Glomerular endothelial cell (primary cell): ENCODE data around the gene EIPR1. TPM values are rescaled to one million over a fixed set of nuclear protein-coding genes. Genes with fewer than 3 reads are reported as not detected.

ENCODE experiments used
- DNase-seq: peaks from one replicate; pipeline ENCODE4 v3.0.0-alpha.2; 2011; ENCODE audit warnings: low read depth, low spot score; ENCODE audit errors: extremely low read depth
- total RNA-seq: library from RNA; depleted of rRNA; stranded (reverse); fragments of >200 nt; gene quantifications from 2 replicates; pipeline ENCODE4 v1.2.3, GENCODE V29; 2015

The EIPR1 gene
- total RNA-seq, 1 donor from 2014 or later = 40.7 TPM

- DNase-seq = no peak
Observed at GRCh38 chr2:3168230-3168891, 209.3 kb downstream of the EIPR1 start.

GRCh38 chr2:3163401-3163800 is 214.2 kb downstream of the EIPR1 start:
- no peak for DNase-seq

GRCh38 chr2:3162442-3163077 is 215.1 kb downstream of the EIPR1 start:
- no peak for DNase-seq

- DNase-seq = no peak
Observed at GRCh38 chr2:3160751-3161330, 216.8 kb downstream of the EIPR1 start.

- no peak for DNase-seq
Observed at GRCh38 chr2:3159782-3160545, 217.7 kb downstream of the EIPR1 start.

- DNase-seq = no peak
Observed at GRCh38 chr2:3154700-3155099, 222.9 kb downstream of the EIPR1 start.

- no peak for DNase-seq
Observed at GRCh38 chr2:3154146-3154545, 223.5 kb downstream of the EIPR1 start.

- DNase-seq = no peak
Observed at GRCh38 chr2:3151153-3151918, 226.3 kb downstream of the EIPR1 start.

GRCh38 chr2:3149441-3150217 is 228.0 kb downstream of the EIPR1 start:
- no peak for DNase-seq

- no peak for DNase-seq
Observed at GRCh38 chr2:3148716-3149115, 228.9 kb downstream of the EIPR1 start.

- DNase-seq = no peak
Observed at GRCh38 chr2:3147651-3148530, 229.7 kb downstream of the EIPR1 start.

- DNase-seq = no peak
Observed at GRCh38 chr2:3146772-3147650, 230.6 kb downstream of the EIPR1 start.

GRCh38 chr2:3146175-3146574 is 231.4 kb downstream of the EIPR1 start:
- DNase-seq = no peak

GRCh38 chr2:3145471-3146021 is 232.1 kb downstream of the EIPR1 start:
- no peak for DNase-seq

- no peak for DNase-seq
Observed at GRCh38 chr2:3144856-3145255, 232.8 kb downstream of the EIPR1 start.

GRCh38 chr2:3143602-3144001 is 234.0 kb downstream of the EIPR1 start:
- no peak for DNase-seq

GRCh38 chr2:3142961-3143571 is 234.6 kb downstream of the EIPR1 start:
- no peak for DNase-seq
